Measurements from ENCODE around the gene PDC.

The PDC gene

GRCh38 chr1:186483561-186483960 is 22.6 kb upstream of the PDC start:
- Histone ChIP-seq H3K27ac (ENCODE audit: insufficient read depth in 1 of 2, low read depth in 1 of 2, low read length in 2 of 2, poor library complexity in 1 of 2, severe bottlenecking in 2 of 2) (no peak overlapping the region), H3K4me1 (ENCODE audit: control extremely low read depth in 1 of 4, control insufficient read depth in 4 of 4, insufficient read depth in 4 of 4, low read length in 3 of 4) (no peaks in the 10 kb centered on the region), H3K9me3 (ENCODE audit: control extremely low read depth in 1 of 5, control insufficient read depth in 4 of 5, insufficient read depth in 2 of 5, low read depth in 1 of 5, low read length in 4 of 5) (no peaks in the 10 kb centered on the region), H3K36me3 (ENCODE audit: control insufficient read depth in 4 of 4, insufficient read depth in 4 of 4, low read length in 3 of 4) (no peaks in the 10 kb centered on the region), H3K4me3 (ENCODE audit: control insufficient read depth in 1 of 7, extremely low read depth in 1 of 7, insufficient read depth in 4 of 7, low read depth in 2 of 7, low read length in 6 of 7) (no peak overlapping the region), H3K27me3 (replicated peaks in 2 of 5; ENCODE audit: control insufficient read depth in 4 of 5, insufficient read depth in 5 of 5, low read length in 4 of 5) (no peaks in the 10 kb centered on the region)
- ChIA-PET POLR2A (no interaction called here), CTCF (interaction anchor here (0.7 to 1.7 kb wide), 5 partner anchors 9 to 503 kb away, joined by 3 to 5 read pairs (median 4); no protein-coding TSS in a partner anchor)
- no peak for DNase-seq
- WGBS (ENCODE audit: insufficient coverage), result no CpG with 5 or more reads among the region's 2 CpGs

- Histone ChIP-seq H3K27ac (ENCODE audit: insufficient read depth in 1 of 2, low read depth in 1 of 2, low read length in 2 of 2, poor library complexity in 1 of 2, severe bottlenecking in 2 of 2) (no peak overlapping the region), H3K4me3 (ENCODE audit: control insufficient read depth in 1 of 7, extremely low read depth in 1 of 7, insufficient read depth in 4 of 7, low read depth in 2 of 7, low read length in 6 of 7) (no peak overlapping the region), H3K36me3 (ENCODE audit: control insufficient read depth in 4 of 4, insufficient read depth in 4 of 4, low read length in 3 of 4) (no peaks in the 10 kb centered on the region), H3K4me1 (ENCODE audit: control extremely low read depth in 1 of 4, control insufficient read depth in 4 of 4, insufficient read depth in 4 of 4, low read length in 3 of 4) (no peaks in the 10 kb centered on the region), H3K27me3 (replicated peaks in 2 of 5; ENCODE audit: control insufficient read depth in 4 of 5, insufficient read depth in 5 of 5, low read length in 4 of 5) (no peaks in the 10 kb centered on the region), H3K9me3 (ENCODE audit: control extremely low read depth in 1 of 5, control insufficient read depth in 4 of 5, insufficient read depth in 2 of 5, low read depth in 1 of 5, low read length in 4 of 5) (no peaks in the 10 kb centered on the region)
- 6% methylated on average over 4 of the region's 4 CpGs for WGBS (ENCODE audit: insufficient coverage)
- ChIA-PET POLR2A (interaction anchor here (0.5 to 0.6 kb wide), 2 partner anchors 117 to 791 kb away, joined by 3 to 4 read pairs; no protein-coding TSS in a partner anchor), CTCF (interaction anchor here (0.6 to 1.4 kb wide), 10 partner anchors 19 to 504 kb away, joined by 3 to 12 read pairs (median 4); no protein-coding TSS in a partner anchor)
- DNase-seq, result peak; percentile 71 to 79 (median 72)
These were observed 21.8 kb upstream of the PDC start for GRCh38 chr1:186482661-186483255.

- DNase-seq, result no peak
- Histone ChIP-seq H3K4me1 (ENCODE audit: control extremely low read depth in 1 of 4, control insufficient read depth in 4 of 4, insufficient read depth in 4 of 4, low read length in 3 of 4) (peaks cover 0 to 2% (median under 1%) of the 10 kb centered on the region in 4 experiments), H3K36me3 (ENCODE audit: control insufficient read depth in 4 of 4, insufficient read depth in 4 of 4, low read length in 3 of 4) (no peaks in the 10 kb centered on the region), H3K27me3 (replicated peaks in 2 of 5; ENCODE audit: control insufficient read depth in 4 of 5, insufficient read depth in 5 of 5, low read length in 4 of 5) (no peaks in the 10 kb centered on the region), H3K27ac (ENCODE audit: insufficient read depth in 1 of 2, low read depth in 1 of 2, low read length in 2 of 2, poor library complexity in 1 of 2, severe bottlenecking in 2 of 2) (no peak overlapping the region), H3K9me3 (ENCODE audit: control extremely low read depth in 1 of 5, control insufficient read depth in 4 of 5, insufficient read depth in 2 of 5, low read depth in 1 of 5, low read length in 4 of 5) (no peaks in the 10 kb centered on the region), H3K4me3 (ENCODE audit: control insufficient read depth in 1 of 7, extremely low read depth in 1 of 7, insufficient read depth in 4 of 7, low read depth in 2 of 7, low read length in 6 of 7) (no peak overlapping the region)
- CTCF ChIA-PET, result interaction anchor here (1.4 to 2.2 kb wide), 2 partner anchors 124 to 501 kb away, joined by 4 to 8 read pairs; no protein-coding TSS in a partner anchor
- WGBS (ENCODE audit: insufficient coverage), result no CpG with 5 or more reads among the region's 2 CpGs
- POLR2A ChIA-PET, result no interaction called here
These were observed 20.5 kb upstream of the PDC start for GRCh38 chr1:186481303-186481888.

GRCh38 chr1:186479162-186479561 is 18.2 kb upstream of the PDC start:
- no peak for DNase-seq
- Histone ChIP-seq H3K27me3 (replicated peaks in 2 of 5; ENCODE audit: control insufficient read depth in 4 of 5, insufficient read depth in 5 of 5, low read length in 4 of 5) (no peaks in the 10 kb centered on the region), H3K4me3 (ENCODE audit: control insufficient read depth in 1 of 7, extremely low read depth in 1 of 7, insufficient read depth in 4 of 7, low read depth in 2 of 7, low read length in 6 of 7) (no peak overlapping the region), H3K27ac (ENCODE audit: insufficient read depth in 1 of 2, low read depth in 1 of 2, low read length in 2 of 2, poor library complexity in 1 of 2, severe bottlenecking in 2 of 2) (no peak overlapping the region), H3K36me3 (ENCODE audit: control insufficient read depth in 4 of 4, insufficient read depth in 4 of 4, low read length in 3 of 4) (no peaks in the 10 kb centered on the region), H3K9me3 (ENCODE audit: control extremely low read depth in 1 of 5, control insufficient read depth in 4 of 5, insufficient read depth in 2 of 5, low read depth in 1 of 5, low read length in 4 of 5) (no peaks in the 10 kb centered on the region), H3K4me1 (ENCODE audit: control extremely low read depth in 1 of 4, control insufficient read depth in 4 of 4, insufficient read depth in 4 of 4, low read length in 3 of 4) (peaks cover 0 to 8% (median 2%) of the 10 kb centered on the region in 4 experiments)
- ChIA-PET CTCF (interaction anchor here (1.0 to 2.2 kb wide), 3 partner anchors 126 to 507 kb away, joined by 3 to 8 read pairs (median 5); no protein-coding TSS in a partner anchor), POLR2A (no interaction called here)
- no CpG with 5 or more reads among the region's 2 CpGs for WGBS (ENCODE audit: insufficient coverage)

GRCh38 chr1:186476264-186477040 is 15.5 kb upstream of the PDC start:
- H3K36me3 ChIP-seq (ENCODE audit: control insufficient read depth in 4 of 4, insufficient read depth in 4 of 4, low read length in 3 of 4), result no peaks in the 10 kb centered on the region
- ChIA-PET POLR2A (no interaction called here), CTCF (interaction anchor here (0.8 to 1.5 kb wide), 2 partner anchors 9 to 491 kb away, joined by 3 to 4 read pairs; no protein-coding TSS in a partner anchor)
- no peak for DNase-seq
- H3K27ac ChIP-seq (ENCODE audit: insufficient read depth in 1 of 2, low read depth in 1 of 2, low read length in 2 of 2, poor library complexity in 1 of 2, severe bottlenecking in 2 of 2), result no peak overlapping the region
- no peaks in the 10 kb centered on the region for H3K27me3 ChIP-seq (replicated peaks in 2 of 5; ENCODE audit: control insufficient read depth in 4 of 5, insufficient read depth in 5 of 5, low read length in 4 of 5)
- H3K9me3 ChIP-seq (ENCODE audit: control extremely low read depth in 1 of 5, control insufficient read depth in 4 of 5, insufficient read depth in 2 of 5, low read depth in 1 of 5, low read length in 4 of 5), result no peaks in the 10 kb centered on the region
- WGBS (ENCODE audit: insufficient coverage), result 0% methylated on average over 1 of the region's 5 CpGs
- H3K4me1 ChIP-seq (ENCODE audit: control extremely low read depth in 1 of 4, control insufficient read depth in 4 of 4, insufficient read depth in 4 of 4, low read length in 3 of 4), result peaks cover 0 to 8% (median 2%) of the 10 kb centered on the region in 4 experiments
- no peak overlapping the region for H3K4me3 ChIP-seq (ENCODE audit: control insufficient read depth in 1 of 7, extremely low read depth in 1 of 7, insufficient read depth in 4 of 7, low read depth in 2 of 7, low read length in 6 of 7)

GRCh38 chr1:186474208-186474607 is 13.3 kb upstream of the PDC start:
- no peak for DNase-seq
- CTCF ChIA-PET, result no interaction called here
- Histone ChIP-seq H3K27ac (ENCODE audit: insufficient read depth in 1 of 2, low read depth in 1 of 2, low read length in 2 of 2, poor library complexity in 1 of 2, severe bottlenecking in 2 of 2) (no peak overlapping the region), H3K4me3 (ENCODE audit: control insufficient read depth in 1 of 7, extremely low read depth in 1 of 7, insufficient read depth in 4 of 7, low read depth in 2 of 7, low read length in 6 of 7) (no peak overlapping the region), H3K4me1 (ENCODE audit: control extremely low read depth in 1 of 4, control insufficient read depth in 4 of 4, insufficient read depth in 4 of 4, low read length in 3 of 4) (peaks cover 0 to 8% (median 2%) of the 10 kb centered on the region in 4 experiments), H3K9me3 (ENCODE audit: control extremely low read depth in 1 of 5, control insufficient read depth in 4 of 5, insufficient read depth in 2 of 5, low read depth in 1 of 5, low read length in 4 of 5) (no peaks in the 10 kb centered on the region), H3K36me3 (ENCODE audit: control insufficient read depth in 4 of 4, insufficient read depth in 4 of 4, low read length in 3 of 4) (no peaks in the 10 kb centered on the region), H3K27me3 (replicated peaks in 2 of 5; ENCODE audit: control insufficient read depth in 4 of 5, insufficient read depth in 5 of 5, low read length in 4 of 5) (no peaks in the 10 kb centered on the region)
- 100% methylated on average over 2 of the region's 2 CpGs for WGBS (ENCODE audit: insufficient coverage)
- POLR2A ChIA-PET, result no interaction called here

GRCh38 chr1:186473047-186473446 is 12.1 kb upstream of the PDC start:
- H3K36me3 ChIP-seq (ENCODE audit: control insufficient read depth in 4 of 4, insufficient read depth in 4 of 4, low read length in 3 of 4), result no peaks in the 10 kb centered on the region
- H3K27ac ChIP-seq (ENCODE audit: insufficient read depth in 1 of 2, low read depth in 1 of 2, low read length in 2 of 2, poor library complexity in 1 of 2, severe bottlenecking in 2 of 2), result no peak overlapping the region
- H3K4me1 ChIP-seq (ENCODE audit: control extremely low read depth in 1 of 4, control insufficient read depth in 4 of 4, insufficient read depth in 4 of 4, low read length in 3 of 4), result peaks cover 0 to 8% (median 2%) of the 10 kb centered on the region in 4 experiments
- H3K9me3 ChIP-seq (ENCODE audit: control extremely low read depth in 1 of 5, control insufficient read depth in 4 of 5, insufficient read depth in 2 of 5, low read depth in 1 of 5, low read length in 4 of 5), result no peaks in the 10 kb centered on the region
- ChIA-PET POLR2A (no interaction called here), CTCF (no interaction called here)
- H3K4me3 ChIP-seq (ENCODE audit: control insufficient read depth in 1 of 7, extremely low read depth in 1 of 7, insufficient read depth in 4 of 7, low read depth in 2 of 7, low read length in 6 of 7), result no peak overlapping the region
- no peaks in the 10 kb centered on the region for H3K27me3 ChIP-seq (replicated peaks in 2 of 5; ENCODE audit: control insufficient read depth in 4 of 5, insufficient read depth in 5 of 5, low read length in 4 of 5)
- no peak for DNase-seq
- WGBS (ENCODE audit: insufficient coverage), result 100% methylated on average over 2 of the region's 4 CpGs
